ENCODE measurements around the gene DDOST. TPM values are rescaled to one million over a fixed set of nuclear protein-coding genes. Genes with fewer than 3 reads are reported as not detected.

Gene DDOST
- total and polyA plus RNA-seq, 2 experiments from 2014 or later: 320 to 405 TPM

DNA sequence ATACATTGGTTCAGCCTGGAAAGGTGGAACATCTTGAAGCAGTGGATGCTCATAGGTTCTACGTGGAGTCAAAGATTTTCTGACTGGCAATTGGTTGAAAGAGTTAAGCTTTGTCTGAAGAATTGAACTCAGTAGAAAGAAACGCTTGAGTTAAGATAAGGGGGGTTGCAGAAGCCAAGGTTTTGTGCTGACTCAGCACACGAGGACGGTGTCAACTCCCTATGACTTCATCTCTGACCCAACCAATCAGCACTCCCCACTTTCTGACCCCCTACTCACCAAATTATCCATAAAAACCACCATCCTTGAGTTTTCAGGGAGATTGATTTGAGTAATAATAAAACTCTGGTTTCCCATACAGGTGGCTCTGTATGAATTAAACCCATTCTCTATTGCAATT lies 30.4 kb downstream of the DDOST start:
- H2AFZ ChIP-seq: no peak overlapping the region
- no peak overlapping the region for H3K4me2 ChIP-seq
- WGBS (ENCODE audit: low lambda C conversion rate, missing lambda C conversion rate): 63% methylated on average over 4 of the region's 4 CpGs
- H3K4me1 ChIP-seq (ENCODE audit: insufficient read depth): peaks cover 4% of the 10 kb centered on the region
- no peaks in the 10 kb centered on the region for H3K79me2 ChIP-seq
- H3K27me3 ChIP-seq: no peaks in the 10 kb centered on the region
- no peak overlapping the region for H3K27ac ChIP-seq
- H3K36me3 ChIP-seq (replicated peaks; ENCODE audit: insufficient read depth, low read depth): no peaks in the 10 kb centered on the region
- H4K20me1 ChIP-seq (ENCODE audit: insufficient read depth, poor library complexity, severe bottlenecking): peaks cover 6% of the 10 kb centered on the region
- no peaks in the 10 kb centered on the region for H3K9me3 ChIP-seq (ENCODE audit: low read depth)
- TF ChIP-seq, protein P1, sequence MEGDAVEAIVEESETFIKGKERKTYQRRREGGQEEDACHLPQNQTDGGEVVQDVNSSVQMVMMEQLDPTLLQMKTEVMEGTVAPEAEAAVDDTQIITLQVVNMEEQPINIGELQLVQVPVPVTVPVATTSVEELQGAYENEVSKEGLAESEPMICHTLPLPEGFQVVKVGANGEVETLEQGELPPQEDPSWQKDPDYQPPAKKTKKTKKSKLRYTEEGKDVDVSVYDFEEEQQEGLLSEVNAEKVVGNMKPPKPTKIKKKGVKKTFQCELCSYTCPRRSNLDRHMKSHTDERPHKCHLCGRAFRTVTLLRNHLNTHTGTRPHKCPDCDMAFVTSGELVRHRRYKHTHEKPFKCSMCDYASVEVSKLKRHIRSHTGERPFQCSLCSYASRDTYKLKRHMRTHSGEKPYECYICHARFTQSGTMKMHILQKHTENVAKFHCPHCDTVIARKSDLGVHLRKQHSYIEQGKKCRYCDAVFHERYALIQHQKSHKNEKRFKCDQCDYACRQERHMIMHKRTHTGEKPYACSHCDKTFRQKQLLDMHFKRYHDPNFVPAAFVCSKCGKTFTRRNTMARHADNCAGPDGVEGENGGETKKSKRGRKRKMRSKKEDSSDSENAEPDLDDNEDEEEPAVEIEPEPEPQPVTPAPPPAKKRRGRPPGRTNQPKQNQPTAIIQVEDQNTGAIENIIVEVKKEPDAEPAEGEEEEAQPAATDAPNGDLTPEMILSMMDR (IDR thresholded peaks at IDR 0.05; ENCODE audit: poor library complexity): no peak
- TF ChIP-seq EZH2 (IDR thresholded peaks at IDR 0.05; ENCODE audit: borderline replicate concordance): no peak
- no peaks in the 10 kb centered on the region for H3K9me2 ChIP-seq (replicated peaks; ENCODE audit: insufficient read depth)
- H3K4me3 ChIP-seq: no peak overlapping the region
- DNase-seq (ENCODE audit: low spot score): no peak

DNA sequence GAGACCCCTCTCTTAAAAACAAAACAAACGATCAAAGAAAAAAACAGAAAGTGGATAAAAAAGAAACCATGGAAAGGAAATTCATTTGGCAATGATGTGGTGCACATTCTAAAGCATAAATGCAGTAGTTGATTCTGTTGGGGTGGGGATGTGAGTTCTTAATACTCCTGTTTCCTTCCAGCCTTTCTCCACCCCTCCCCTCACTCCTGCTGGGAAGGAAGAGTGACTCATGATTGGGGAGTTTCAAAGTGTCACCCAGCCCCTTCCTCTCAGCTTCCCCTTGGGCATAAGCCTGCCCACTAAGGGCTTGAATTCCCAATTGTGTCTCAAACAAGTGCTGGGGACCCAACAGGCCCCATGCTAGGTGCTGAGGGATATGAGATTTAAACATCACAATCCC lies 34.6 kb downstream of the DDOST start:
- no peak overlapping the region for H3K4me2 ChIP-seq
- TF ChIP-seq EZH2 (IDR thresholded peaks at IDR 0.05; ENCODE audit: borderline replicate concordance) (no peak), EZH2phosphoT487 (IDR thresholded peaks at IDR 0.05; ENCODE audit: low read depth, severe bottlenecking, unreplicated experiment) (no peak)
- TF ChIP-seq, protein P1 (IDR thresholded peaks at IDR 0.05; ENCODE audit: poor library complexity): no peak
- H4K20me1 ChIP-seq (ENCODE audit: insufficient read depth, poor library complexity, severe bottlenecking): no peaks in the 10 kb centered on the region
- no peaks in the 10 kb centered on the region for H3K79me2 ChIP-seq
- WGBS (ENCODE audit: low lambda C conversion rate, missing lambda C conversion rate): 82% methylated on average over 1 of the region's 1 CpG
- no peak overlapping the region for H2AFZ ChIP-seq
- H3K4me3 ChIP-seq: no peak overlapping the region
- no peaks in the 10 kb centered on the region for H3K36me3 ChIP-seq (replicated peaks; ENCODE audit: insufficient read depth, low read depth)
- H3K27ac ChIP-seq: no peak overlapping the region
- DNase-seq (ENCODE audit: low spot score): no peak
- no peaks in the 10 kb centered on the region for H3K9me2 ChIP-seq (replicated peaks; ENCODE audit: insufficient read depth)
- no peaks in the 10 kb centered on the region for H3K9me3 ChIP-seq (ENCODE audit: low read depth)
- H3K27me3 ChIP-seq: no peaks in the 10 kb centered on the region
- H3K4me1 ChIP-seq (ENCODE audit: insufficient read depth): no peaks in the 10 kb centered on the region

DNA sequence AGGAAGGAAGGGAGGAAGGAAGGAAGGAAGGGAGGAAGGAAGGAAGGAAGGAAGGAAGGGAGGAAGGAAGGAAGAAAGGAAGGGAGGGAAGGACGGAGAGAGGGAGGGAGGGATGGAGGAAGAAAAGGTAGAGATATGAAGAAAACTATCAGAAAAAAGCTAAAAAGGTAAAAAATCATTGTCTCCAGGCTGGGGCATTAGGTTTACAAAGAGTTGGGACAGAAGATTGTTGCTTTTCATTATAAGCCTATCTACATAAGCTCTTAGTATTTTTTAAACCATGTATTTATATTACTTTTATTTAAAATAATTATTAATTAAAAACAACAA lies 35.1 kb downstream of the DDOST start:
- Histone ChIP-seq H4K20me1 (ENCODE audit: insufficient read depth, poor library complexity, severe bottlenecking) (no peaks in the 10 kb centered on the region), H3K9me3 (ENCODE audit: low read depth) (no peaks in the 10 kb centered on the region), H3K4me3 (no peak overlapping the region), H3K9me2 (replicated peaks; ENCODE audit: insufficient read depth) (no peaks in the 10 kb centered on the region), H3K4me2 (no peak overlapping the region), H3K36me3 (replicated peaks; ENCODE audit: insufficient read depth, low read depth) (no peaks in the 10 kb centered on the region), H3K27ac (no peak overlapping the region), H3K27me3 (no peaks in the 10 kb centered on the region), H3K4me1 (ENCODE audit: insufficient read depth) (no peaks in the 10 kb centered on the region), H2AFZ (no peak overlapping the region), H3K79me2 (no peaks in the 10 kb centered on the region)
- no CpG with 5 or more reads among the region's 1 CpG for WGBS (ENCODE audit: low lambda C conversion rate, missing lambda C conversion rate)
- no peak for DNase-seq (ENCODE audit: low spot score)
- no peak for TF ChIP-seq EZH2 (IDR thresholded peaks at IDR 0.05; ENCODE audit: borderline replicate concordance)

DNA sequence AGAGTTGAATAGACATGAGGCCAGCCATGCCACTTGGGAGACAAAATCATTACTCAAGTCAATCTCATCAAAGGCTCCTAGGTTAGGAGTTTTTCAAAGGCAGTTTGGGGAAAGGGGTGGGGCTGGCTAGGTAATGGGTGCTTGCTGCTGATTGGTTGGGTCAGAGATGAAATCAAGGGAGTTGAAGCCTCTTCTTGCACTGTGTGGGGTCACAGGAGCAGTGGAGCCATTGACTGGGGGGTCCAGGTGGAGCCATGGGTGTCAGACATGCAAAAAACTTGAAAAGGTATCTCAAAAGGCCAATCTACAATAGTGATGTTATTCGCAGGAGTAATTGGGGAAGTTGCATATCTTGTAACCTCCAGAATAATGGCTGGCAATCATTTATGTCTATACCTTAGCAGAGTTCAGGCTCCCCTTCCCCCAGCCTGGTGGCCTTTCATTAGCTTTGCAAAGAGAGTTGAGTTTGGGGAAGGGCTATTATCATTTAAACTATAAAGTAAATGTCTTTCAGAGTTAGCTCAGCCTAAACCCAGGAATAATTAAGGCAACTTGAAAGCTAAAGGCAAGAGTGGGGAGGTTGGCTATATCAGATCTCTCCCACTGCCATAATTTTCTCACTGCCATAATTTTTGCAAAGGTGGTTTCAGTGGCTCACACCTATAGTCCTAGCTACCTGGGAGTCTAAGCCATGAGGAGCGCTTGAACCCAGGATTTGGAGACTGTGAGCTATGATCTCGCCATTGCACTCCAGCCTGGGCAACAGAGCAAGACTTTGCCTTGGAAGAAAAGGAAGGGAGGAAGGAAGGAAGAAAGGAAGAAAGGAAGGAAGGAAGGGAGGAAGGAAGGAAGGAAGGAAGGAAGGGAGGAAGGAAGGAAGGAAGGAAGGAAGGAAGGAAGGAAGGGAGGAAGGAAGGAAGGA lies 35.7 kb downstream of the DDOST start:
- TF ChIP-seq, protein P1 (IDR thresholded peaks at IDR 0.05; ENCODE audit: poor library complexity): no peak
- TF ChIP-seq EZH2phosphoT487 (IDR thresholded peaks at IDR 0.05; ENCODE audit: low read depth, severe bottlenecking, unreplicated experiment): no peak
- TF ChIP-seq EZH2 (IDR thresholded peaks at IDR 0.05; ENCODE audit: borderline replicate concordance): no peak
- WGBS (ENCODE audit: low lambda C conversion rate, missing lambda C conversion rate): 68% methylated on average over 3 of the region's 3 CpGs
- no peaks in the 10 kb centered on the region for H3K79me2 ChIP-seq
- no peak overlapping the region for H2AFZ ChIP-seq
- no peak overlapping the region for H3K27ac ChIP-seq
- H3K9me3 ChIP-seq (ENCODE audit: low read depth): no peaks in the 10 kb centered on the region
- H3K36me3 ChIP-seq (replicated peaks; ENCODE audit: insufficient read depth, low read depth): no peaks in the 10 kb centered on the region
- H3K9me2 ChIP-seq (replicated peaks; ENCODE audit: insufficient read depth): no peaks in the 10 kb centered on the region
- no peaks in the 10 kb centered on the region for H3K27me3 ChIP-seq
- no peak for DNase-seq (ENCODE audit: low spot score)
- H3K4me3 ChIP-seq: no peak overlapping the region
- H3K4me1 ChIP-seq (ENCODE audit: insufficient read depth): no peaks in the 10 kb centered on the region
- H3K4me2 ChIP-seq: no peak overlapping the region
- H4K20me1 ChIP-seq (ENCODE audit: insufficient read depth, poor library complexity, severe bottlenecking): no peaks in the 10 kb centered on the region
